NCI-H748 treated with DMSO at 0.1 percent for 48 hours (cell line): Measurements from ENCODE around the gene GARNL3.

Experiments
- DNase-seq: peaks from one replicate; lab custom pipeline; 2025; lab: John Stamatoyannopoulos, UW

Gene GARNL3

DNA sequence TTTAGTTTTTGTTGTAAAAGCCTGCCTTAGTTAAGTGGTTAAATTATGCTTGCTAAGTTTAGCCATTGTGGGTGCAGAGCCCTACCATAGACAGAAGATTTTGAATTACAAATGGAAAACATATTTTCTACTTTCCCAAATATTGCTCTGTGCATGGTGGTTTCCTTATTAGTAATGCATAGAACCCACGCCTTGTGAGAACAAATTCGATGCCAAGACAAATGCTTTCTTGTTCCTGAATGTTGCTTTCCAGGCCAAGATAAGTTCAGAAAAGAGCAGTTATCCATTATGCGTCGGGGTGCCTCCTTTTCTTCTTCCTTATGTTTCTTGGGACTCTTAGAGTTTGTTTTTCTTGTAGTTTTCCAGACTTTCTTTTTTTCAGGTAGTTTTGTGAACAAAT lies 31.0 kb upstream of the GARNL3 start:
- no peak for DNase-seq

DNA sequence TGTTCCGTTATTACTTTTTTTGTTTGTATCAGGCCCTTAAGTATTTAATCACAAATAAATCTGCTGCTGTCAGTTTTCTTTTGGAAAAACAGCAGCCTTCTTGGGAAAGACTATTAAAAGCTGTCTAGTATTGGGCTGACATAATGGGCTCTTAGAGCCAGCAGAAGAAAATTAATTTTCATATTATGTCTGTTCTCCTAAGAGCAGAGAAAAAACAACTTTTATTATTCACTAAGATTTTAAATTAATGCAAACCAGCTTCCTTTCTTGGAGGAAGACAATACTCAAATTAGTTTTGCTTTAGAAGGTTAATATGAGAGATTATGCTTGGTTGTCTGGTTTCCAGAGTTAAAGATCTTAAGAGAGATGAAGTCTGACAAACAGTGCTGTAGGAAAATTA lies 30.6 kb upstream of the GARNL3 start:
- no peak for DNase-seq

GRCh38 chr9:127237801-127238200 lies 26.8 kb upstream of the GARNL3 start:
- DNase-seq = no peak

DNA sequence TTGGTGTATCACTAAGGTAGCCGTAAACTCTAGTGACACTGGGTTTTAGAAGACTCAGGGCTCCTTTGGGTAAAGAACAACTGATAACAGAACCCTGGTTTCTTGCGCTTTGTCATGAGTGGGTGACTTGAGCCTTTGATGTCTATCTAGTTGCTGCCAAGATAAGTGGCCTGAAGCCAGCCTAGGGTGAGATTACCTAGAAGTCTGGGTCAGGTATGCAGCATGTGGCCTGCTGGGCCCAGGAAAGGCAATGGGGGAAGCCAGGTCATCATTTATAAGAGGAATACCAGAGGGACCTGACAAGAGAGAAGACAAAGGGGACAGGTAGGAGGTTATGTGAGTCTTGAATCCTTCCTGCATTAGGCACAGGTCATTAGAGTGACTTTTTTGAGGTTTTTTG lies 23.2 kb upstream of the GARNL3 start:
- no peak for DNase-seq

- peak; percentile 95 for DNase-seq
These were observed 19.7 kb upstream of the GARNL3 start for GRCh38 chr9:127244609-127245601.

DNA sequence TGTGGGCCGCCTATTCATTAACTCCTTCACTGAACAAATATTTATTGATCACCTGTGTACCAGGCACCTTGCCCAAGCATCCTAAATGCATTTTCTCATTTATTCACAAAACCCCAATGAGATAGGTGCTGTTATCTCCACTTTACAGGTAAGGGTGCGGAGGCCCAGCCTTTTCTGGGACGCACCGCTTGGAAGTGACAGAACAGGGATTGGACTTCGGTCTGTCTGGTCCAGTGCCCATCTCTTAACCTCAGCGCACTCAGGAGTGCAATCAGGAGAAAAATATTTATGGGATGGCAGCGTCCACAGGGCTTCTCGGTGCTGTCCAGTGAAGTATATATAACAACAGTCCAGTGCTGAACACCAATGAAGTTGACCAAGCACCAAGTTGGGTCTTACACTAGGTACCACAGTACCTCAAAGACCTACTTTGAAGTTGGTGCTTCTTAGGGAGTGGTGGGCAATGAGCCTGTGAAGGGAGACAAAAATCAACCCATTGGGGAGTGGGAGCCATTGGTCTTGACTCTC lies 18.9 kb upstream of the GARNL3 start:
- no peak for DNase-seq

DNA sequence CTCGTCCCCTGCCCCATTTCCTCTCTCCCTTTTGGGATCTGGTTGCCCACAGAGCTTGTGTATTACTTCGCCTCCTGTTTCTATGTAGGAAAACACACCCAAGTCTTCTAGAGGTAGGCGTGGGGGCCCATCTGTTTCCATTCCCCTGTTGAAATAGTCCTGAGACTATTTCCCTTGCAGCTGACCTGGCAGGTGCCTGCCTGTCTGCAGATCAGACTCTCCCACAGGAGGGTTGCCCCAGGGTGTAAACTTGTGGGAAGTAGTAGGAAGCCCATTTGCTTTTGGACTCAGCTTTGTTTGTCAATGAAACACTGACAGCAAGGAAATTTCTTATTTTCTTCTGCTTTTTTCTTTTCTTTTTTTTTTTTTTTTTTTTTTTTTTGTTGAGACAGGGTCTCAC lies 16.3 kb upstream of the GARNL3 start:
- no peak for DNase-seq

- no peak for DNase-seq
These were observed 14.7 kb upstream of the GARNL3 start for GRCh38 chr9:127249877-127250276.

- no peak for DNase-seq
These were observed 13.6 kb upstream of the GARNL3 start for GRCh38 chr9:127250896-127251391.

- DNase-seq = no peak
These were observed 11.9 kb upstream of the GARNL3 start for GRCh38 chr9:127252410-127253318.

DNA sequence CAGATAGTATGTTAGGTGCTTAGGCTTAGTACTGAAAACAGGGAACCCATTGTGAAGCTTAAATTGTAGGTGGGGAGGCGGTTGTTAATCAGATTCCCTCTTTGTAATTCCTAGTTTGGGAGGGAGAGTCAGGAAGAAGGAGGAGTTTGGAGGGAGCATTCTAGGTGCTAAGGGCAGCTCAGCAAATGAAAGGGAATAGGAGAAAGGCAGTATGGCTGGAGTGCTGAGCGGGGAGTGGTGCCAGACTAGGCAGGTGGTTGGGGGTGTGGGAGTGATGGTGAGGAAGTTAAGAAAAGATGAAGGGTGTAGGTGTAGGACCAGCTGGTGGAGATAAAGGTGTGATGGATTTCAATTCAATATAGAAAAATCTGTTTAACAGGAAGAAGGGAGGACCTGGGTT lies 11.1 kb upstream of the GARNL3 start:
- DNase-seq = no peak

- no peak for DNase-seq
These were observed 8.9 kb upstream of the GARNL3 start for GRCh38 chr9:127255692-127256091.

GRCh38 chr9:127256324-127256723 lies 8.2 kb upstream of the GARNL3 start:
- no peak for DNase-seq

GRCh38 chr9:127258606-127259471 lies 5.7 kb upstream of the GARNL3 start:
- DNase-seq = no peak

DNA sequence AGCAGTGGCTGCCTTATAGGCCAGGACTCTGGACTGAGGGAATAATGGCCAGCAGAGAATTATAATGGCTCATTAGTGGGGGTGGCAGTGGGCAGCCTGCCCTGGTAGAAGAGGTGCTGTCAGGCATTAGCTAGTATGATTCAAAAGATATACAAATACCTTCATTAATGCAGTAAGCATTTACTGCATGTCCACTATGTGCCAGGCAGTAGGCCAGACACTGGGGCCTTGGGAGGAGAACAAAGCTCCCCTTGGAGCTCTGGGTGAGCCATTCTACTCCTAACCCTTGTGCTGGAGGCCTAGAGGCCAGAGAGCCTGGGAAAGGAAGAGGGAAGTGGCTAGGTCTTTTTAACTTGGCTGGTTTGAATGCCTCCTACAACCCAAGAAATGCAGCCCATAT lies 2.0 kb upstream of the GARNL3 start:
- no peak for DNase-seq

DNA sequence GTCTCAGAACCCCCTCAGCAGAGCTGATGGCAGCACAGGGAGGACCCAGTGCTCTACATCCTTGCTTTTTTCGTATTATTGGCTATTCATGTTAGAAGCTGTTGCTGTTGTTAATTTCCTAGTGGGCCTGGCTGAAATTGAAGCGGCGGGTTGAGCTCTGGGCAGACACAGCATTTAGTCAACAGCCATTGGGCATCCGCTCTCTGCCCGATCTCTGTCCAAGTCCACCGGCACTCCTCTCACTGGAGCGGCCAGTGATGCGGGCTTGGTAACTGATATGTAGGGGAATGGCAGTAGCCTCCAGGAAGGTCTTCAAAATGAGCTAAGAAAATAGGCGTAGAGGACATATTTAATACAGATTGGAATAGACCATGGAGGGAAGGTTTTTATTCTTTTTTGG lies 1.3 kb upstream of the GARNL3 start:
- DNase-seq = no peak

- DNase-seq = no peak
These were observed 910 bp upstream of the GARNL3 start for GRCh38 chr9:127263664-127264063.

DNA sequence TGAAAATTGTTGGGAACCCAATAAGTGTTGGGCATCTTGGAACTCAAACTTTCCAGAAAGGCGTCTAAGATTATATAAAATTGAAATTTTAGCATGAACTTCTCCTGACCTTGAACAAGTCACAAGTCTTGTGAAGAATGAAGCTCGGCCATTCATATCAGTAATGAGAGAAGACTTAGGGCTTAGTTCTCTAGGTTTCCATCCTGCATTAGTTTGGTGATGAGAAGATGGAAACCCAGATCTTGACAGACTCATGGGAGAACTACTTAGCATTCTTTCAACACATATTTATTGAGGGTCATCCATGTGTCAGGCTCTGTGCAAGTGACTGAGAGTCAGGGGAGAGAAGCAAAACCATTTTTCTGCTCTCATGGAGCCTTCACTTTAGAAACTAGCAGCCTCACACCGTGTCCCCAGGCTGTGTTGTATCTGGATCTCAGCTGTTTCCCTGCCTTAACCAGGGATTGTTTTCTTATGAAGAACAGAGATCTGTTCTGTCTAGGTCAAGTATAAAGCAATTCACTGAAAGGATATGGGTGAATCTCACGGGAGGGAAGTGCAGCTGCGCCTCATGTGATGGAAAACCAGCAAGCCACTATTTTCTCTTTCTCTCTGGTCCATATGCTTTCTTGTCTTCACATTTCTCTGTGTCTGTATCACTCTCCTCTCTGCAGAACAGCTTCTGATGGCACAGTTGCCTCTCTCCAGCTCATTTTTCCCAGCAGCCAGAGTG lies 3.4 kb downstream of the GARNL3 start:
- DNase-seq = no peak

DNA sequence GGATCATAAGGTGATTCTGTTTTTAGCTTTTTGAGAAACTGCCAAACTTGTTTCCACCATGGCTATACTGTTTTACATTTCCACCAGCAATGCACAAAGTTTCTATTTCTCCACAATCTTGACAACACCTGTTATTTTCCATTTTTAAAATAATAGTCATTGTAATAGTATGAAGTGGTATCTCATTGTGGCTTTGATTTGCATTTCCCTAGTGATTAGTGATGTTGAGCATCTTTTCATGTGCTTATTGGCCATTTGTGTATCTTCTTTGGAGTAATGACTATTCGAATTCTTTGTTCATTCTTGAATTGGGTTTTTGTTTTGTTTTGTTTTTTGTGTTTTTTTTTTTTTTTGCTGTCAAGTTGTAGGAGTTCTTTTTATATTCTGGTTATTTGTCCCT lies 4.9 kb downstream of the GARNL3 start:
- no peak for DNase-seq

DNA sequence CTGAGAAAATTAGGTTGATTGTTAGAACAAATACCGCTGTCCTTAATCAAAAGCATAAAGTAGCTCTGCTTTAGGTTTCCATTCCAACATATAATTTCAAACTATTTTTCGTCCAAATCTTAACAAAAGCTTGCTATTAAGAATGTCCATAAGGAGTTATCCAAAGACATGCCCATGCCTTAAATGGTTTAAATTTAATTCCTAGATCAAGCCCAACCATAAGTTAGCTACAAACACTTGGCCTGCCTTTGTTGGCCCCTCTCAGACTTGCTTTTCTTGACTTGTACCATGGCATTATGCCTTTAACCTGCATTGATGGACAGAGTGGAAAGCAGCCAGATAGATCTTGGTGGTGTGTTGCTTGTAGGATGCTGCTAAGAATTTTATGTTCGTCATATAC lies 8.8 kb downstream of the GARNL3 start:
- no peak for DNase-seq

DNA sequence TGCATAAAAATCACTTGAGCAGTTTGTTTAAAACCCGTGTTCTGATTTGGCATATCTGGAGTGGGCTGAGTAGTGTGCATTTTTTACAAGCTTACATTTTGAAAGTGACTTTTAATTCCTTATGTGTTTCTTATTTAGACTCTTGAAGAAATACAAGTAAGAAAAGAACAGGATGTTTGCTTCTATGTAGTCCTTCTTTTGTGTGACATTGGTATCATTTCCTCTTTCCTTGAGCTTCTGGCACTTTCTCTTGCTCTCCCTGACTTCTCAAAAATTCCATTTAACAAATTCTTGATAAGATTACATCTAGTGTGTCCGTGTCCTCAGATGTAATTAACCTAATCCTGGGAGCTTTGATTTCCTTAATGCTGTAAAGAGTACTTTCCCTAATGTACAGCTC lies 12.5 kb downstream of the GARNL3 start:
- DNase-seq = no peak
